HG03103 (cell line): ENCODE data around the gene TRPC6.

ENCODE experiments used
- ATAC-seq: cut with Tn5 transposase; IDR thresholded peaks from one replicate; pipeline ENCODE4 v1.9.1; 2021; ENCODE audit warnings: low read depth; ENCODE audit not compliant: unreplicated experiment

TRPC6 gene

GRCh38 chr11:101428918-101429317, 154.9 kb downstream of the TRPC6 start:
- ATAC-seq: peak; percentile 69

GRCh38 chr11:101407324-101407723, 176.5 kb downstream of the TRPC6 start:
- ATAC-seq: no peak
